GM18867 (cell line): ENCODE data around the gene KCNJ16.

Source experiments
- ATAC-seq: cut with Tn5 transposase; IDR thresholded peaks from one replicate; pipeline ENCODE4 v1.9.1; 2021; ENCODE audit warnings: mild to moderate bottlenecking, moderate library complexity; ENCODE audit not compliant: unreplicated experiment

The KCNJ16 gene

DNA sequence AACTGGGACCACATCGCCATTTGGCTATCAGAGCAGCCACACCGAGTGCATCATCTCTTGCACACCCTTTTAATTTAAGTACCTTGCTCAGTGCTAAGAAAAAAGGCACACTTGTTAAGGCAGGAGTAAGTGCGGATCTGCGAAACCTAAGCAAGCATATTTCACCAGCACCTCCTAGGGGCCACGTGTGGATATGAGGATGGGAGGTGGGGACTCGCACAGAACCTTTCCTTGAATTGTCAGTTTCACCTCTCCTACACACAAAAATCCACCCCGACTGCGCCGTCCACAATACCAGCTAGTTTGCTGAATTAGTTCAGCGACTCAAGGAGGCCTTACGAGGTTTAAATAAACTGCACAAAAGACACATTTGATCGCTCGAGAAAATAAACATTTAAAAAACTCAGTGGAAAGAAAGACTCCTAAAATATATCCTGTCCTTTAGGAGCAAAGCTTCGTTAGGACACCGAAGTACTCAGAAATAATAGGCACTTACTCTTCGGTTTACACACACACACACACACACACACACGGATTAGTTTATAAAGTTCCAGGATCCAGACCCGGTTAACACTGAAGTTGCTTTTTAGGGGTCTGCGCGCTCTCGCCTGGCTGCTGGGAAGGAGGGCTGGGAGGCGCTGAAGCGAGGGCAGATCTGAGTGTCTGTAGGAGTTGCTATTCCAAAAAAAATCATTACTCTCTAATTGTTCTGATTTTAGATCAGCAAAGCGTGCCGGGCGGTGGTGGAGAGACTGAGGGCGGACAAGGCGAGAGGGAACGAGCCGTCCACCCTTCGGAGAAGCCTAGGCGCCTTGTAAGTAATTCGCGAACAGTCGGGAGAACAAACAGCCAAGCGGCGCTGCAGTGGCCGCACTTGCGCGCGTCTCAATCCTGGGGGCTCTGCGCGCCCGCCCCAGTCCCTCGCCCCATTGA lies 93.3 kb downstream of the KCNJ16 start:
- ATAC-seq, result no peak

DNA sequence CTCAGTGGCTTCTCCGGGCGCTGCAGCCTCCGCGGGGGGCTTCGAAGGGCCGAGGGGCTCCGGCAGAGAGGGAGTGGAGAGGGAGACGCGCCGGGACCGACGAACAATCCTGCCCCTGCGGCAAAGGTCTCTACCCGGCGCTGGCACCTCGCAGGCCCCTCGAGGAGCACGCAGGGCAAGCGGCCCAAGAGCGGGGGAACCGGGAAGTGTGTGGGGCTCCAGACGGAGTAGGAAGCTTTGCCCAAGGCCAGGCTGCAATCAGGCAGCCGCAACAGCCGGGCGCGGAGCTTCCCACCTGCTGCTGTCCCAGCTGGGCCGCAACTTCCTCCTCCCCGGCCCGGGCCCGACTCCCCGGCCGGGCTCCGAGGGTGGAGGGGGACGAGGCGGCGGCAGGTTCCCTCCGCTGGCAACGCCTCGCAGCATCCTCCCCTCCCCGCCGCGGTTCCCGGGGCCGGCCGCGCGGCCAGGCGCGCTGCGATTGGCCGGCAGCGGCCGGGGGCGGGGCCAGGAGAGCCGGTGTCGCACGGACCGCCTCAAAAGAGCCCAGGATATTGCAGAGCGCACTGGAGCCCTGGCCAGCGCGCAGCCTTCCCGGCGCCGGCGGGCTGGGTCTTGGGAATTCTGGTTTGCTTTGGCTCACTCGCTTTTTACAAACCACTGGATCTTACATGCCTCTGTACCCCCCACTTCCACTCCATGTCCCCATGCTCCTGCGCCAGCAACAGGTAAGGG lies 94.1 kb downstream of the KCNJ16 start, which contains the start of gene KCNJ2:
Gene KCNJ2, plus strand, starts transcription at position 556 of the 732 bp plus-strand sequence. CDS start 5,508 bp downstream, outside the sequence.
- peak; percentile 99 for ATAC-seq

DNA sequence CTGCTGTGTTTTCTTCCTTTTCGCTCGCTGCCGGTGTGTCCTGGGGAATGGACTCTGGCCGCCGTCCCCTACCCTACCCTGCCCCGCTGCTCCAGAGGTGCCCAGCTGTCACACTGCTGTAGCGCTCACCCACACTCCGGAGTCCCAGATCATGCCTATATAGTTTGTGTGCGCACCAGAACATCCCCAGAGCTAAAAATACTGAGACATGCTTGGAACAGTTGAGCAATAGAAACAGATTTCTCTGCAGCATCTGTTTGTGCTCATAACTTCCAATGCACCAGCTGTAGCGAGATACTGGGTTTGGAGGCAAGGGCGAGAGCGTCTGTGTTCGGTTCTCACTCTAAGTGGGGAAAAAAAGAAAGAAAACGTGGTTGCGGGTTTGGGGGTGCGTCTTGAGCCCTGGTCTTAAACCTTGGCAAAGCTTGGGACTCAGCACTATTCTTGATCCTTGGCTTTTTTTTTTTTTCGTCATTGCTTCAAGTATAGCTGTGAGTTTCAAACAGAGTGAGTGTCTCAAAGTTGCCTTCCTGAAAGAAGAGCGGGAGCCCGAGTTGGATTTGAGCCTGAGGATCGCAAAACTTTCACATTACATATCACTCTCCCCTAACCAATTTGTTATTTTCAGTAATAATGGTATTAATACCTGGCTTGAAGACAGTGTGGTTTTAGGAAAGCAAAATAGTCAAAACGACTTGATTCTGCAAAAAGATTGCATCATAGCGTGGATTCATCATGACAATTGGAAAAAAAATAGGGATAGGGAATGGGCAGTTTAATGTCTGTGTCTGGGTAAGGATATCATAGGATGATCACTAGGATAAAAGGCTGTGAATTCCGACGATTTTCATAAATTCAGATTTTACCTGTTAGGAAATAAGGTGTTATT lies 94.9 kb downstream of the KCNJ16 start:
- no peak for ATAC-seq

DNA sequence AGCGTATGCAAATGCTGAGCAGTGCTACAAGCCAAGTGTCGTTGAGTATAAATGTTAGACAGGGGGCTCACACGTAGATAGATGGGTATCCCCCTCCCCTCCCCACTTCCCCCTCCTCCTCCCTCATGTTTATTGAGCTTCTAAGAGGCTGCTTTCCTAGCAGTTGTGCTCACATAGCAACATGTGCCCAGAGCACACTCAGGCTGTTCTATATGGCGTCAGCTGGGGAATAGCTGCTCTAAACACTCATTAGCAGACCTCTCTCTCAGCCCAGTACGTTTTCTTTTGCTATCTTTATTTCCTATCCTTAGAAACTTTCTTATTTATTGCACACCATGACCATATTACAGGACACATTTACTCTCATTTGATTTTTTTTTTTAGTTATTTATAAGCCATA lies 96.1 kb downstream of the KCNJ16 start:
- no peak for ATAC-seq

DNA sequence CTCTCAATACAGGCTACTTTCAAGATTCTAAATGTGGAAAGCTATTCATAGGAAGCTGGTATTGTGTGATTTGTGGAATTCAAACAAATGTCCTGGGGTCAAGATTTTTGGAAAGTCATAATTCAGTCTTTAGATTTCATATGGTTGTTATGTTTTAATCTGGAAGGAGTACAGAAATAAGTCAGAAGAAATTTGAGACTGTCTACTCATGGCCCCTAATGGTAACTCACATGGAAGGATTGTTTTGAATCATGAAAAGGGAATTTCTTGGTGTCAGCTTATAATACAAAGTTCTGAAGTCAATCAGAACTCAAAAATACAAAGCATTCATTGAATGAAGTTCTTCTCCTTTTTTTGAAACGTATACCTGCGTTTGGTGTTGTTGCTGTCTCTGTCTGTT lies 97.4 kb downstream of the KCNJ16 start:
- ATAC-seq, result no peak

DNA sequence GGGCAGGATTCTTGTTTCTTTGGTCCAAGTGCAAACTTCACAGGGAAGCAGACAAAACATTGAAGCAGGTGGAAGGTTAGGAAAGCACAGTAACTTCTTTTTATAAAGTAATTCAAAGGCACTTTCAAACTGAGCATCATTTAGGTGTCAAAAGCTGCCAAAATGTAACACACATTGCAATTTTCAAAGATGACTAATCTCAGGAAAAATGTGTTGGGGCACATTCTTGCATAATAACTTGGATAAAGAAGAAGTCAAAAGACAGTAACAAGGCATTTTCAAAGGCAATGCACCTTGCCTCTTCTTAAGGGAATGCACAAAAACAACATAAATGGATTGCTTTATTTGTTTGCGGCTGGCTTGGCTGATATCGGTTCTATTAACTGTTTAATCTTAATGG lies 97.9 kb downstream of the KCNJ16 start:
- ATAC-seq, result no peak

DNA sequence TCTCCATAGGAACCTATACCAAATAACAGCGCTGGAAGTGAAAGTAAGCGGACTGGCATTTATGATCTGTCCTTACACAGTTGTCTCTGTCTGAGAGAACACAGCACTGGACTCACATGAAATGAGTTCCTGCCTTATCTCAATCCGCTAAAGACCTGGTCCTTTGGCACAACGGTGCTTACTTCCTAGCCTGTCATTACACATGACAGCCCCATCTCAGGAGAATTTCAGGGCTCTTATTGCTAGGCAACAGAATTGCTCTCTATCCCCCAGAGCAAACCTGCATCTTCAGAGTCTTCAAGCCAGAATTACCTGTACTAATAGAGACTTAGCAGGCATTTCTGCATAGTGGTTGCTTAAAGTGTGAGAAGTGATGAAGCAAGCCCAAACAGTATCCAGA lies 98.7 kb downstream of the KCNJ16 start:
- no peak for ATAC-seq

DNA sequence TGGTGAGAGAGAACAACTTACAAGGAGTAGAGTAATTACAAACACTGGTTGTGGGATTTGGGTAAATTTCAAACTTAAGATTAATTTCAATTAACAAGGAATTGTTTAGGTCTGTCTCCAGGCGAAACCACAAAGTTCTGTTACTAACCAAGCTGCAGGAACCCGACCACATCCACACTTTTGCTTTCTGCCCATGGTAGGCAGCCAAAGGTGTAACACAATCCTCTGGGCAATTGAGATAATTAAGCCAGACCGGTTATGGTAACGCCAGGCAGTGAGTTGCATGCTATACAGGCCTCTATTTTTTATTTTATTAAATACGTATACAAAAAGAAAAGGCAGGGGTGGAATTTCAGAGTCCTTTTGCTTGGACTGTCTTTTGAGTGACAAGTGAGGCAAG lies 106.4 kb downstream of the KCNJ16 start:
- ATAC-seq, result no peak

DNA sequence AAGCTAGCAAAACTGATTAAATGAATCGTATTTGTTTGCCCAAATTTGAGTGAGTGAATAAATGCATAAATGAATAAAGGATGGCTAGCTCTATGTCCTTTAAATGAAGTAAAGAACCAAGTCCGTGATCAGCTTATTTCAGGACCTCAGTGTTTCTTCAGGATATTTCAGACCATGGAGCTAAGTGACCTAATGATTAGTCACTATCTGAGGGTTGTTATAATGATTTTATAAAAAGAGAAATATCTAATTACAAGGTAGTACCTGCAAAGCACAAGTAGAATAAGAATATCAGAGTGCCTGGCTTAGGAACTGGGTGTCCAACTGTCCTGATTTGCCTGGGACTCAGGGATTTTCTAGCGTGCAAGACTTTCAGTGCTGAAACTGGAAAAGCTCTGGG lies 106.8 kb downstream of the KCNJ16 start:
- no peak for ATAC-seq

DNA sequence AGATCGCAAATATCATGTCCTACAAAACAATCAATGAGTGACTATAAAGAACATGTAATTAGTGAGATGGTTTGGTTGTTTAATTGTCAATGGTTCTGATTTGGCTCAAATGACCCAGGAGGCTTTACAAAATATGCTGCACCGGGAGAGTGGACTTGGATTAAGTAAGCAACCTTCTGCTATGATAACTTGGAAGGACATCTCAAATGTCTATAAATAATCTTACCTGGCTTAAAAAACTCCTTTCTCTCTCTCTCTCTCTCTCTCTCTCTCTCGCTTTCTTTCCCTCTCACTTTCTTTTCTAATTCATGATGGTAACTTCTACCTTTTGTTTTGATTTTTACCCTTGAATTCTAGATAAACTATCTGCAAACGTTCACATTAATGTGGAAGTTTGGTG lies 108.5 kb downstream of the KCNJ16 start:
- no peak for ATAC-seq

DNA sequence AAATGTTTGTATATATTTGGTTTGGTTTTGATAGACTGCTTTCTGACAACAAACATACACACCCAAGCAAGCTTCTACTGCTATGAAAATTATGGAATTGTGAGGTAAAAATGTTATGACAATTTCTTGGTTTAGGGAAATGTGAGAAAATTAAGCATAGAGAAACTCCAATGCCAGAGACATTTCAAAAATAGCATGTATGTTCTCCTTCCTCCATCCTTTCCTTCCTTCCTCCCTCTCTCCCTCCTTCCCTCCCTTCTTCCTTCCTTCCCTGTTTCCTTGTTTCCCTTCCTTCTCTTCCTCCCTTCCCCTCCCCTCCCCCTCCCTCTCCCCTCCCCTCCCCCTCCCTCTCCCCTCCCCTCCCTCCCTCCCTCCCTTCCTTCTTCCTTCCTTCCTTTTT lies 109.2 kb downstream of the KCNJ16 start:
- no peak for ATAC-seq

DNA sequence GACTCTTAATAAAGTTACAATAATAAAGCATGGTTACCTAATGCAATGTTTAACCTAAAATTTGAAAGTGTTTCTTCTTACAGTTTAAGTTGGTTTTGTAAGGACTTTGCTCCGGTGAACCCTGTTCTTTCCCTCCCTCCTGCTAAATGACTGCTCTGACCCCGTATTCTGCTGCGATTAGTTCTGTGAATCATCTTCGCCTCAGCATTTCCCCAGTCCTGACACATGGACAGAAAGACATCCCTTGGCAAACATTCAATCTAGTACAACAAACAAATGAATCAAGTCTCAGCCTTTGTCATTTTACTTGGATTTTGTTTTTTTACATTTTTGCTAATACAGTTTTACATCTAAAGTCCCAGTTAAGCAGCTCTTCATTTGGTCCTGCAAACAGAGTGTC lies 109.7 kb downstream of the KCNJ16 start:
- no peak for ATAC-seq
